ENCODE data around the gene ARL10.

ARL10 gene, protein sequence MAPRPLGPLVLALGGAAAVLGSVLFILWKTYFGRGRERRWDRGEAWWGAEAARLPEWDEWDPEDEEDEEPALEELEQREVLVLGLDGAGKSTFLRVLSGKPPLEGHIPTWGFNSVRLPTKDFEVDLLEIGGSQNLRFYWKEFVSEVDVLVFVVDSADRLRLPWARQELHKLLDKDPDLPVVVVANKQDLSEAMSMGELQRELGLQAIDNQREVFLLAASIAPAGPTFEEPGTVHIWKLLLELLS

DNA sequence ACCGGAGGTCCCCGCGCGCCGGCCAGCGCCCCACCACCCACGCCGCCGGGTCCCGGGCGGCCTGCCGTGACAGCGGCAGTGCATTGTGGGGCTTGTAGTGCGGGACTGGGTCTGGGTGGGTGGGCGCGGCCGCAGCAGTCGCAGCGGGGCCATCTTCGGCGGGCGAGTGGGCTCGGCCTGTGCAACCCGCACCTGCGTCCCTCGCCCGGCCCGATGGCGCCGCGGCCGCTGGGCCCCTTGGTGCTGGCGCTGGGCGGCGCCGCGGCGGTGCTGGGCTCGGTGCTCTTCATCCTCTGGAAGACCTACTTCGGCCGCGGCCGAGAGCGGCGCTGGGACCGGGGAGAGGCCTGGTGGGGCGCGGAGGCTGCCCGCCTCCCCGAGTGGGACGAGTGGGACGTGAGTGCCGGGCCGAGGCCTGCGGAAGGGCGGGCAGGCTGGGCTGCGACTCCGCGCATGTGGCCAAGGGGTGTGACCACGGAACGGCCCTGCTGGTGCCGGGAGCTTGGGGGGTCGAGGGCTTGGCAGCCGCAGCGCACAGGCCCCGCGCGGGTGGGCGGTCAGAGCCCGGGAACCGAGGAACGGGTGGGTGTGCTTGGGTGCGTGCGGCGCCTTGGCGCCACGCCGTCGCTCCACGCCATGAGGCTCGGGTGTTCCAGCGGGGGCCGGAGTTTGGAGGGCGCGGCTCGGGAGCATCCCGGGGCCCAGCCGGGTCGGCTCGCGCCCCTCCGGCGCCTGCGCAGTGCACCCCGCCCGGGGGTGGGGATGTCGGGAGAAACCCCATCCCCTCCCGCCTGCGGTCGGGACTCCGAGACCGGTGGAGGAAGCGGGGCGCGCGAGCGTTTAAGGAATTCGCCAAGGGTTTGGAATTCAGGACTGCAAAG, at the start of gene ARL10:
Gene ARL10, plus strand, starts transcription at position 137 of the 881 bp plus-strand sequence. Its CDS starts 77 bp downstream, at position 214.
- DNase-seq (ENCODE audit: low spot score): peak; percentile 55

DNA sequence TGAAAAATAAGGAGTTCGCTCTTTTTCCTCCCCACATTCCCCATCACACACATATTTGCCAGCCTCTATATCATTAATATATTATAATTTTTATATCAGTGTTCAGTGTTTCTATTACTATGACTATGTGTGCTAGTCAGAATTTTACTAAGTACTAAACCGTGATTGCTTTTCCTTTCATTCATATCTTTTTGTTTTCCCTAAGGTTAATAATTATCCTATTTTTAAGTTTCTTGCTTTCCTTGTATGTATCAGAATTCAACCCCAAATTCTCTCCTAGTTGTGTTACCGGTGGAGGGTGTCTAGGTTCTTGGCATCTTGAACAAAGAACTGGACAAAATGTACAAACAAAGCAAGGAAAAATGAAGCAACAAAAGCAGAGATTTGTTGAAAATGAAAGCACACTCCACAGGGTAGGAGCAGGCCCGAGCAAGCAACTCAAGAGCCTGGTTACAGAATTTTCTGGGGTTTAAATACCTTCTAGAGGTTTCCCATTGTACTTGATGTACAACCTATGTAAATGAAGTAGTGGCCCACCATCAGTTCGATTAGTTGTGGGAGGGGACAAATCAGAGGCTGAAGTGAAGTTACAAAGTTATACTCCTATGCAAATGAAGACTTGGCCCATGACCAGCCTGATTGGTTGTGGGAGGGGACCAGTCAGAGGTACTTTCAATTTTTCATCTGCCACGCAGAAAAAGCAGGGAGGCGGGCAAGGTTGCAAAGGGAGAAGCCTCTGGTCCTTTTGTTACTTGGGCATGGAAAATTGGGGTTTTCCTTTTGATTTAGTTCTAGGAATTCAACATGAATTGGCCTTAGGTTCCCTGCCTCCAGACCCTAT, 47.5 kb upstream of the ARL10 start:
- no peak for DNase-seq (ENCODE audit: low spot score)

DNA sequence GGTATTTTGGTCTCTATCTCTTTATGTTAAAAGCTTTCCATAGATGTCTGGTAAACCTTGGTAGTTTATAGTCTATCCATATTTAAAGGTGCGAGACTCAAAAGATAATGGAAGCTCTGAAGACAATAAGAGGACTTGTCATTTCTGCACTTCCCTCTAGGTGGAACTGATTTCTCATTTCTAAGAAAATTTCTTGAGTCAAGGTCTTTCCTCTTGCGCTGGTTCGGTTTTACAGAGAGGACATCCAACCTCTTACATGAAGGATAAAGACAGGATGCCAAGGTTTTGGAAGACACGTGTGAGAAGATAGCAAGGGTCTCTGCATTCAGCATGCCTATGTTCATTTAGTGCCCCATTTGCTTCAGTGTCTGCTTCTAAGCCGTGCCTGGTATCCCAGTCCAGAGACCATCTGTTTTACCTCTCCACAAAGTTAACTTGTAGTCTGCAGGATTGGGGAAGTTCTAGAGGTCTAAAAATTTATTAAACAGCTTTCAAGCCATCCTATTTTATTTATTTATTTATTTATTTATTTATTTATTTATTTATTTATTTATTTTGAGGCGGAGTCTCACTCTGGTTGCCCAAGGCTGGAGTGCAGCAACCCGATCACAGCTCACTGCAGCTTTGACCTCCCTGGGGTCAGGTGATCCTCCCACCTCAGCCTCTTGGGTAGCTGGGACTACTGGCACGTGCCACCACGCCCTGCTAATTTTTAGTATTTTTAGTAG, 45.3 kb upstream of the ARL10 start:
- no peak for DNase-seq (ENCODE audit: low spot score)

DNA sequence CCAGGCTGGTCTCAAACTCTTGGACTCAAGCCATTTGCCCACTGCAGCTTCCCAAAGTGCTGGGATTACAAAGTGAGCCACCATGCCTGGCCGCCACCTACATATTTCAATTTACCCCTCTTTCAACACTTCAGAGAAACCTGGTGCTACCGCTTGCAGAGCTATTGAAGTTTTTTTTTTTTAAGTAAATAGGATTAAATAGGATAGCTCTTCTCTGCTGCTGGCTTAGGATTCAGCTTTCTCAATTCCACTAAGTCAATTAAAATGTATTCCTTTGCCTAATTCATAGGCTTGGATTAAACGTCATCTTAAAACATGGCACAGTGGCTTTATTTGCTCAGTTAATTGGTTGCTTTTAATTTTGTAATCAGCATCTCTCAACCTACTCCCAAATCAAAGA, 44.7 kb upstream of the ARL10 start:
- DNase-seq (ENCODE audit: low spot score): no peak

DNA sequence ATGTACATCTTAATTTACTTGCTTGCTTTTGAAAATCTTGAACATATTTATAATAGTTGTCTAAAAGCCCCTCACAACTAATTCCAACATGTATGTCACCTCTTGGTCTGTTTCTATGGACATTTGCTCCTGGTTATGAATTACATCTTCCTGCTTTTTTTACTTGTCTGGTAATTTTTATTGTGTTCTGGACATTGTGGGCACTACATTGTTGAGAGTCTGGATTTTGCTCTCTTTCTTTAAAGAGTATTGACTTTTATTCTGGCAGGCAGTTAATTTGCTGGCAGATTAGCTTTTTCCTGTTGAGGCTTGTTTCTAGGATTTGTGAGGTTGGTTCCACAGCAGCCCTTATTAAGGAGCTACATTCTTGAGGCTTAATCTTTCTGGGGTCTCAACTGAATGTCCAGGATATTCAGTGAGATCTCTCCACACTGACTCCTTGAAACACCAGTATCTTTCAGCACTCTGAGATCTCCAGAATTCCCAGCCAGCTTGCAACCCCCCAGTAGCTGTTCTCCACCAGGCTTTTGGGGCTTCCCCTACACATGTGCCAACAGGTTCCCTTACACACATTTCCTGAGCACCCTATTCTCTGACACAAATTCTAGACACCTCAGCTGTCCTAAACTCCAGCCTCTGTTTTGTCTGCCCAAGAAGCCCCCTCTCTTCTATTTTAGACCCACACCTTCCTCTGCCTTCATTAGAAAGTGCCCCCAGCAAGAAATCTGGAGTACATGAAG, 31.1 kb upstream of the ARL10 start:
- no peak for DNase-seq (ENCODE audit: low spot score)

DNA sequence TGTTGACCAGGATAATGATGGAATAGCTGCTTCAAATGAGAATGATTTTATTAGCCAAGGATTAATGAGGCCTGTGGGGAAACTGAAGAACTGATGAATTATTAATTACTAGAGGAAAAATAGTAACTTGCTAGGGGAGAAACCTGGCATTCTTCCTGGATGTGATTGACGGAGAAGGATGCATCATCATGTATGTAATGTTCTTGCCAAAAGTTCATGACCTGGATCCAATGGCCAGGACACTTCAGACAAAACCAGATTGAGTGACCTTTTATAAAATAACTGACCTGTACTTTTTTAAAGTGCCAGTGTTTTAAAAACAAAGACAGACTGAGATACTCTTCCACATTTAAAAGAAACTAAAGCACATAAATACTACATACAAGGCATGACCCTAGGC, 27.4 kb upstream of the ARL10 start:
- no peak for DNase-seq (ENCODE audit: low spot score)

DNA sequence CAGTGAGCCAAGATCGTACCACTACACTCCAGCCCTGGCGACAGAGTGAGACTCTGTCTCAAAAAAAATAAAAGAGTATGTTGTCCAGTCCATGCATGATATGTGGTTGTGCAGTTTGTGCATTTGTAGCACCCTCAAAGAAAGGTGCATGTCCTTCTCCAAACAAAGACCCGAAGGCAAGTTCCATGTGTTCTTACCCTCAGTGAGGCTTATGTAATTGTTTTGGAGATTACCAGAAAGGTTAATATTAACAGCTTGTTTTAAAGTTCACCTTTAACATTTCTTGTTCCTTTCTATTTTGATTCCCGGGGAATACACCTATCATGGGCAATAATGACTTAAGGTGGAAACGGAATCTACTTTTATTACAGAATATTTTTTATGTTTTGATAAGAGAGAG, 26.0 kb upstream of the ARL10 start:
- no peak for DNase-seq (ENCODE audit: low spot score)

DNA sequence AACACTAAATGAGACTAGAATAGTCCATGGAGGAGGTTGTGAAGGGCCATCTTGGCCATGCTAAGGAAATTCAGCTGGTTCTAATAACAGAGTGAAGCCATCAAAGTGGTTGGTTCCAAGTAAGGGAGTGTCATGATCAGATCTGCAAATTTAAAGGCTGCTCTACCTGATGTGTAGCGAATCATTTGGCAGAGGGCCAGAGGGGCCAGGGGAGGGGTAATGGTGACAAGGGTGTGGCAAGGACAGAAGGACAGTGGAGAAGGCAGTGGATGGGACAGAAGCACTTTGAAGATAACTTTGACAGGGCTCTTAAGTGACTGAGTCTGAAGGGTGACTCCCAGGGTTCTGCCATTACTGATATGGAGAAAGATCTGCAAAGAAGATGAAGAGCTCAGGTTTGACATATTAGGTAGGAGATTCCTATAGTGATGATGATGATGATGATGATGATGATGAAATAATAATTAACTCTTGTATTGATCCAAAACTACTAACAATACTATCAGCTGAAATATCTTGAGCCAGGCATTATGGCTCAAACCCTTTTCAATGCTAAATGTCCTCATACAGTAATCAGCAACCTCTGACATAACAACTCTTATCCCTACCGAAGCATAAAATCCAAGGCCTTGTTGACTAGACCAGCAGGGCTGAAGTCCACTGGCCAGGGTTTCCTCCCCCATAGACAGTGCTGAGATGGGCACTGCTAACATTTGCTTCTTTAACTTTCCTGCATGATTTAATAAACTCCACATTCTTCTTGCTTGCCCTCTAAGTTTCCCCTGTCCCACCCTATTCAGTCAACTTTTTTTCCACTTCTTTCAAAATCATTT, 23.7 kb upstream of the ARL10 start:
- DNase-seq (ENCODE audit: low spot score): no peak

DNA sequence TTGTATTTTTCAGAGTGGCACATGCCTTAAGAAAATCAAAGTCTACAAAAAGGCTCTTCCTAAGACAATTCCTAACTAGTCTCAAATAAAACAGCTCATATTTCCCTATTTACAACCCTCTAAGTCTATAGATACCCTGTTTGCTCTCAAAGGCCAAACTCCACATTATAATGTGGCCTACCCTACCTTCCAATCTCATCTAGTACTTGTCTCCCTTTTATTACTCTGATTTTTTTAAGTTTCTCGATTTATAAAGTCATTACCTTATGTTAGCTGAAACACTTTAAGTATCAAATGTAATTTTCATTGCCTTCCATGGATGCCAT, 23.2 kb upstream of the ARL10 start:
- DNase-seq (ENCODE audit: low spot score): no peak

DNA sequence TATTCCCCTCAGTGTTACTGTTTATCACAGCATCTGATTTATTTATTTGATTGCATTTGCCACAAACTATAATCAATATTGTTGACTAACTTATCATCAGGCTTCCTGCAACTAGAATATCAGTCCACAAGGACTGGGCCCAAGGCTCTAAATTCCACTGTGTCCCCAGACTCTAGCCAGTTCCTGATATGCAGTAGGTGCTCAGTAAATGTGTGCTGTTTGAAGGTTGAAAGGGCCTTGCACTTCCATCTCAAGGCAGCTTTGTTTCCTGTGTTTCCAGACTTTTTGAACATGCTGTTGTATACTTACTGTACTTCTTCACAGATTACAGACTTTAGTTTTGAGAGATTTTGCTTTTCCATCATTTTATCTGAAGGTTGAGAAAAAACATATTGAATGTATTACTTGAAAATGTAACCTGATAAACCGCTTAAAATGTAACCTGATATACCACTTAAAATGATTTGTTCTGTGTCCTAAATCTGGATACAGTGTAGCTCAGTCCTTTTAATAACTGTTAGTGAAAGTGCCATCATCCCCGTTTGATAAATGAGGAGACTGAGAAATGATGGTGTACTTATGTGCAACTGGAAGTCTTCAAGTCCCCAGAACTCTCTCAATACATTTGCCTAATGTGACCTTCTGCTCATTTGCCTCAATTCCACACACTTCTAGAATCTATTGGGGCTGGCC, 22.4 kb upstream of the ARL10 start:
- DNase-seq (ENCODE audit: low spot score): no peak

DNA sequence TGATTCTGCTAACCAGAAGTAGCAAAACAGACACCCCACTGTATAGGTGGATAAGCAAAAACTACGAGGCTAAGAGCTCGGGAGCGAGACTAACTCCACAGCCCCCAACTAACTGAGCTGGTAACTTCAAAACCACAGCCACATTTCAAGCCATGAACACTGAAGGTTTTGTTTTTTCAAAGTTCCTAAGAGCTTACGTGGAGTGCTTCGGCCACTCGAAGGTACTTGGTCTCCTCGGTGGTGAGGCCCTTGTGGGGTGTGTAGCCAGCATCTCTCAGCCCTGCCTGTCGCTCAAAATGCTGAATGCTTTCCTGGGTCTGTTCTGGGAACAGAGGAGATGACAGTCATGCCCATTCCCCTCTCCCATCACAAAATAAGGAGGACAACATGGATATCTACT, 14.9 kb upstream of the ARL10 start:
- no peak for DNase-seq (ENCODE audit: low spot score)

DNA sequence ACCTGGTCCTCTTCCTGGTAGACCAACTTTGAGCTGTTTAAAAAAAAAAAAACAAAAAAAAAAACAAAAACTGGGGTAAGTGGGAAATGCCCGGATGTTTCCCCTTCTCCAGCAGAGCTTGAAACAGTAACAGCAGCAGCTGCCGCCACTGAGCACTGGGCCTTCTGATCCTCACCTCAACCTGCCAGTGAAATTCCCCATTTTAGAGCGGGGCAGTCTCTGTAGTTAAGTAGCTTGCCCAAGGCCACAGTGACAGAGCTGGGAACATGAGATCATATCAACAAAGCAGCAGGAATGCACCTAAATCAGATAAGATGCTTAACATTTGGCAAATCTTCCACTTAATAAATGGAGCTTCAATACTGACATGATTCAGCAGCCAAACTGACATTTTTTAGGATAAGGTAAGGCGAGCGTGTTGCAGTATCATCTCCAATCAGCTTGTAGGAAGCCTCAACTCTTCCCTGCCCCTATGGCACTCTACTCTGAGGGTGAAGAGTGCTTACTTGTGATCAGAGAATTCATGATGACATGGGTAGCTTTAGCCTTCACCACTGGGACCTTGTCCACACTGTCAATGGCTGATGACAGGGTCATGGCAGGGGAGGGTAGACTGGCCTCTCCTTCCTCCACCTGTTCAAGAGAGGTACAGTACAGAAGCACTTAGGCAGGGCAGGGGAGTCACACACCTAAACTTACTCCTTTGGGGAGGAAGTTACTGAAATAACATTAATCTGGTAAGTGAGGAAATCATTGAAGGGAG, 13.0 kb upstream of the ARL10 start:
- no peak for DNase-seq (ENCODE audit: low spot score)

DNA sequence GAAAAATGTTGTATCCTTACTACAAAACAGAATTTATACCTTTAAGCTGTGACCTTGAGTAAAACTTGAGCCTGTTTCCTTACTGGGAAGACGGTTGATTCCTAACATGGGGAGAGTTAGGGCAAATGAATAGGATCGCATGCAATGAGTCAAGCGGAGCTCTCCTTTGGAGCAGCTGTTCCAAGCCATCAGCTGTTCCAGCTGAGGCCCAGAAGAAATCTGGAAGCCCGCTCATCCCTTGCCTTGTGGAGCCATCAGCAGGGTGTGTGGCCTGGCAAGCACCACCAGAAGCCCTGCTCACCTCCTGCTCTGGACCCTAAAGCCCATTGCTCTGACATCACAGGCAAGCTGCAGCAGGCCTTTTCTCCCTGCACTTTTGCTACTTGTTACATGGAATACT, 11.8 kb upstream of the ARL10 start:
- DNase-seq (ENCODE audit: low spot score): no peak

DNA sequence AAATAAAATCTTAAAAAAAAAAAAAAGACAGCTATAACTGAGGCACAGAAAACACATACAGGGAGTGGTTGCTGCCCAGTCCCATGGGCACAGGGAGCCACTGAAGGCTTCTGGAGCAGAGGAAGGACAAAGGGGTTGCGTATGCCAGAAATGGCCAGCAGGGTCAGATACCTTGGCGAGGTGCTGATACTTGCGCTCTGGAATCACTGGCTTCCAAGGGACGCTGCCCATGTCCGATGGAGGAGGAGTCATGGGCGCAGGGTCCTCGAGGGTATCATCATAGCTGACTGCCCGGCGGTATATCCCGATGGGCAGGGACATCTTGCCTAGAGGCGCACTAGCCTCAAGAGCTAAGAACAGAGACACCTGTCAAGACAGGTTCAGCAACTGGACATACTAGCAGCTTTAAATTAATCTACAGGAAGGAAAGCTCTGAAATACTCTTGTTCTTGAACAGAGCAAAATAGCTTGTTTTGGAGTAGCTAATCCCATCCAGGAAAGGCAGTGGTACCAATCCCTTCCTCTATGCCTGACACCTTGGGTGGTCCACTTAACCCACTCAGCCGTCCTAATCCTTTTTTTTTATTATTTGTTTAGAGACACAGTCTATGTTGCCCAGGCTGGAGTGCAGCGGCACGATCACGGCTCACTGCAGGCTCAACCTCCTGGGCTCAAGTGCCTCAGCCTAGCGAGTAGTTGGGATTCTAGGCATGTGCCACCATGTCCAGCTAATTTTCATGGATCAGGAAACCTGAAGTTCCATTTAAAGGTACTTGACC, 9.7 kb upstream of the ARL10 start:
- no peak for DNase-seq (ENCODE audit: low spot score)

DNA sequence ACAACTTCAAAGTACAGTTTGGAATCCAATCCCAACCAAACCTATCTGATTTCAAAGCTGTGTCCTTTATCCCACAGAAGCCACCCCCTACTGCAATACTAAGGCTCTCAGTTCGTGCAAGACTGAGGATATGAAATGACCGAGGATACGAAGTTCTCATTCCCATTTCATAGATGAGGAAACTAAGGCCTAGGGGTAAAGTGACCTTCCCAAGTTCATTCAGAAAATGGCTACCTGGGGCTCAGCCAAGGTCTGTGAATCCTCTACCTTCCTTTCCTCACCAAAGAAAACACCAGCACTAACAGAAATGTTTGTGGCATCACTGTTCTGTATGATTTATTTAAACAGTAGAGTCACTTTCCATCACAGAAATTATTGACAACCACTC, 9.1 kb upstream of the ARL10 start:
- no peak for DNase-seq (ENCODE audit: low spot score)

DNA sequence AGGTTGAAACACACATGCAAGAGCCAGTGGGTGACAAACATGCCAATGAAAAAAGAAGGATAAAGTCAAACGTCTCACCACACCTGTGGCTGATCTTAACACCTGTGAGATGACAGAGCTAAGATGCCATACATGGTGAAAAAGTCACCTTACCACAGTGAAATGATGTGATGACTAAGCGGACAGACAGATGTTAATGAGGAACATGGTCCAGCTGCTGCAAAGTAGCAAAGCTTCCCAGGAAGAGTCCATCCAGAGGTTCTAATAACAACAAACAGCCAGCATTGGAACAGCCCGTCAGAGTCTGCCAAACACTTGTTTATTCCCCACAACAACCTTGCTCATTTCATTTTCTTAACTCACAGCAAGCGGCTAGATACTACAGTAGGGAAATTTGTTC, 5.6 kb upstream of the ARL10 start:
- no peak for DNase-seq (ENCODE audit: low spot score)

DNA sequence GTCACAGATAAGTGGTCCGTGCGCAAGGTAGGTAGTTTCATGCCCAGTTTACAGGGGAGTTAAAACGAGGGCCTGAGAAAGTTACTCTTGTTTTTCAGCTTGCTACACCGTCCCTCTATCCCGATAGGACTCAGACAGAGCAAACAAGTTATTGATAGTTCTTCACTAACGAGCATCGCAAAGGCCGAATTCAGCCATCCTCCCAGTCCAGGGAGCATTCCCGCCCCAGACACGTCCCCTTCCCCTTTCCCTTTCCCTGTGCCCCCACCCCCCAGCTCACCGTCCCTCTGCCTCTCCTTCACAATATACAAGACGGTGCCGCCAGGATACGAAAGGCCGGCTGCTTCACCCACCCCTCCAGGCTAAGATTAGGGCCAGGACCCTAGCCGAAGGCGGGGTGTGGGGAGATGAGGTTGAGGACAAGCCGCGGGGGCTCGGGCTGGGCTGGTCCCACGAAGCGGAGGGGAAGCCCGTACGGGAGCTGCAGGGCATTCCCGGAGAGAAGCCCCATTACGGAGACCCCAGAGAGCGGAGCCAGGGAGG, 4.3 kb upstream of the ARL10 start:
- DNase-seq (ENCODE audit: low spot score): no peak

Data from putamen (tissue), 1 donor.